HG03460 (cell line): ENCODE results near the gene ACSL1.

Experiments used
- ATAC-seq: cut with Tn5 transposase; IDR thresholded peaks from one replicate; pipeline ENCODE4 v1.9.1; 2021; ENCODE audit not compliant: unreplicated experiment

ACSL1 gene

GRCh38 chr4:184729946-184730345 lies 95.8 kb downstream of the ACSL1 start:
- ATAC-seq = no peak

- no peak for ATAC-seq
Observed at GRCh38 chr4:184728858-184729257, 96.9 kb downstream of the ACSL1 start.

DNA sequence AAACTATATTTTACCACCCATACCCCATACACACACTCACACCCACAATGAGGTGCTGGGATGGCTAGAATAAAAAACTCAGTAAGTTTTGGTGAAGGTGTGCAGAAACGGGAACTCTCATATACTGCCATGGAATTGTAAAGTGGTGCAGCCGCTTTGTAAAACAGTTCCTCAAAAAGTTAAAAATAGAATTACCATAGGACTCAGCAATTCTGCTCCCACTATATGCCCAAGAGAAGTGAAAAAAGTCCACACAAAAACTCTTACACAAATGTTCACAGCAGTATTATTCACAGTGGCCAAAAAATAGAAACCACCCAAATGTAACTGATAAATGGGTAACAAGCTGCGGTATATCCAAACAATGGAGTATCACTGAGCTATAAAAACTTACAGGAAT lies 98.3 kb downstream of the ACSL1 start:
- ATAC-seq = no peak

- ATAC-seq = no peak
Observed at GRCh38 chr4:184722798-184723197, 103.0 kb downstream of the ACSL1 start.

DNA sequence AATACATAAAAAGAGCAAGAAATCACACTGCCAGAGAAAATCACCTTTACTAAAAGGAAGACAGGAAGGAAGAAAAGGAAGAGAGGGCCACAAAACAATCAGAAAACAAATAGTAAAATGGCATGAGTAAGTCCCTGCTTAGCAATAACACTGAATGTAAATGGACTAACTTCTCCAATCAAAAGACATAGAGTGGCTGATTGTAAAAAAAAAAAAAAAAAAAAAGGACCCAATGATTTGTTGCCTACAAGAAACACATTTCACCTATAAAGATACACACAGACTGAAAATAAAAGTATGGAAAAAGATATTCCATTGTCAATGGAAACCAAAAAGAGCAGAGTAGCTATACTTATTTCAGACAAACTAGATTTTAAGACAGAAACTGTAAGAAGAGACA lies 104.5 kb downstream of the ACSL1 start:
- ATAC-seq = no peak

DNA sequence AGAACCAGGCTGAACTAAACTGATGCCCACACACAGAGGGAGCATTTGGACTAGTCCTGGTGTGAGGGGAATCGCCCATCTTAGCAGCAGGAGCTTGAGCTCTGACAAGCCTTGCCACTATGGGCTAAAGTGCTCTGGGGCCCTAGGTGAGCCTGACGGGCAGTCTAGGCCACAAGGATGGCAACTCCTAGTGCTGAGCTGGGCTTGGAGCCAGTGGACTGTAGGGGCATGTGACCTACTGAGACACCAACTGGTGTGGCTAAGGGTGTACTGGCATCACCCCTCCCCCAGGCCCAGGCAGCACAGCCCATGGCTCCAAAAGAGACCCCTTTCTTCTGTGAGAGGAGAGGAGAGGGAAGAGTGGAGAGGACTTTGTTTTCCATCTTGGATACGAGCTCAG lies 106.4 kb downstream of the ACSL1 start:
- ATAC-seq = no peak

GRCh38 chr4:184715526-184715925 lies 110.2 kb downstream of the ACSL1 start:
- no peak for ATAC-seq

- ATAC-seq = no peak
Observed at GRCh38 chr4:184713887-184714286, 111.9 kb downstream of the ACSL1 start.

DNA sequence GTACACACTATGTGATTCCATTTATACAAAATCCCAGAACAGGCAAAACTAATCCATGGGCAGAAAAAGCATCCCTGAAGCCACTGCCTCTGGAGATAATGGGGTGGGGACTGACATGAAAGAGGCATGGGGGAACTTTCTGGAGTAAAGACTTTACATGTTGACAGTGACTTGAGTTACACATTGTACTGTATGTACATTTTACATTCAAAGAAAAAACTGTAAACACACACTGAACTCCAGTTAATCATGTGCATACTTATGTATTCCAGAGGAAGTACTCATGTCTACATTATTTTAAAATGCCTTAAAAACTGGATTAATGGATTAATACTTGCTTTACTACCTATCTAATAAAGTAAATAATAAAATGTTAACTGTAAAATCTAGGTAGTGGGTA lies 113.4 kb downstream of the ACSL1 start:
- ATAC-seq = no peak

DNA sequence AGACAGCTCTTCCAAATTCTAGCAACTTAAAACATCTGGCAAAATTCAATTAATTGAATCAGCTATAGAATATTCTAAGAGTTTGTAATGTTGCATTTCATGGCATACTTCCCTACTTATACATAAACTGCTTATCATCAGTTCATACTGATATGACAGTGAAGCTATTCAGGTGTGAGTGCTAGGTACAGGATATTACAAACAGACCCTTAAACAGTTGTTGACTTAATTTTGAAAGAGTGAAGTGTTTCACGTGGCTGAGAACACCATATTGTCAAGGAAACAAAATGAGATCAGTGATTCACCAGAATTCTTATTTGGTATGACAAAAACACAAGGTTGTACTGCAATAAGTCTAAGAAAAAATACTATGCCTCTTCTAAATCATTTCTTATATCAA lies 119.3 kb downstream of the ACSL1 start:
- ATAC-seq = no peak

- ATAC-seq = no peak
Observed at GRCh38 chr4:184705692-184706091, 120.1 kb downstream of the ACSL1 start.
